GM12892 (cell line): Measurements from ENCODE around the gene EPC2.

Experiments
- POLR2A ChIP-seq: IDR thresholded peaks from 2 replicates; pipeline ENCODE4 v1.6.1; 2011; ENCODE audit warnings: low read depth, low read length, control low read depth
- POLR2AphosphoS5 ChIP-seq: IDR thresholded peaks from 2 replicates; pipeline ENCODE4 v1.6.1; 2011; ENCODE audit warnings: low read depth, low read length, control low read depth
- TAF1 ChIP-seq: IDR thresholded peaks from 2 replicates; pipeline ENCODE4 v1.6.1; 2011; ENCODE audit warnings: low read depth, mild to moderate bottlenecking, control low read depth, low read length, borderline replicate concordance

DNA sequence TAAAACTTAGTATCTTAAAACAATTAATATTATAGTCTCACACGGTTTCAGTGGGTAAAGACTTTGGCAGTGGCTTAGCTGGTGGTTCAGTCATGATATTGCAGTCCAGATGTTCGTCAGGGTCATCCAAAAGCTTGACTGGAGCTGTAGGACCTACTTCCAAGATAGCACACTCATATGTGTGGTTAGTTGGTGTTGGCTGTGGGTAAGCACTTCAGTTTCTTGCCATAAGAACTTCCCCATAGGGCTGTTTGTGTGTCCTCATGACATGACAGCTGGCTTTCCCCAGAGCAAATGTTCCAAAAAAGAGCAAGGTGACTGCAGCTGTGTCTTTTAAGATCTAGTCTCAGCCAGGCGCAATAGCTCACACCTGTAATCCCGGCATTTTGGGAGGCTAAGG lies 48.5 kb upstream of the EPC2 start:
- TF ChIP-seq POLR2A (no peak), POLR2AphosphoS5 (no peak), TAF1 (no peak)
